Daoy (cell line): Measurements from ENCODE around the gene PANK2. TPM values are rescaled to one million over a fixed set of nuclear protein-coding genes. Genes with fewer than 3 reads are reported as not detected.

Experiments used
- total RNA-seq: library from RNA; depleted of rRNA; stranded (reverse); fragments of >200 nt; shearing (Covaris generic); gene quantifications from 2 replicates; pipeline ENCODE4 v1.2.3, GENCODE V29; 2014; rRNA removed

The PANK2 gene
- total RNA-seq, 1 experiment from 2014 or later = 69.2 TPM

Other genes with a start within 250 kb of the PANK2 start
- gene GFRA4, start 226.0 kb upstream of the PANK2 start, total RNA-seq = not detected in 2 replicates
- gene ADAM33, start 207.4 kb upstream of the PANK2 start, total RNA-seq = not detected in 2 replicates
- not detected in 2 replicates for gene SIGLEC1, start 176.8 kb upstream of the PANK2 start, total RNA-seq
- 0.17 TPM in 1 of 2 replicates, not detected in the other for gene HSPA12B, start 156.7 kb upstream of the PANK2 start, total RNA-seq
- 39.4 and 40.4 TPM in 2 replicates for gene ADISSP, start 121.6 kb upstream of the PANK2 start, total RNA-seq
- 0.51 TPM in 1 of 2 replicates, not detected in the other for gene SPEF1, start 107.9 kb upstream of the PANK2 start, total RNA-seq
- 91.3 and 94.1 TPM in 2 replicates for gene CENPB, start 102.6 kb upstream of the PANK2 start, total RNA-seq
- gene CDC25B, start 93.1 kb upstream of the PANK2 start, total RNA-seq = 39.7 and 43.3 TPM in 2 replicates
- 14.1 and 14.9 TPM in 2 replicates for gene AP5S1, start 68.8 kb upstream of the PANK2 start, total RNA-seq
- gene MAVS, start 42.6 kb upstream of the PANK2 start, total RNA-seq = 9.6 and 11.5 TPM in 2 replicates
- 3.1 and 7.6 TPM in 2 replicates for gene RNF24, start 126.2 kb downstream of the PANK2 start, total RNA-seq